DOHH2 (cell line): Measurements from ENCODE around the gene ZNF460.

ENCODE experiments used
- CTCF ChIP-seq: fragments of 200-600 bp; sonication (generic); IDR thresholded peaks from one replicate; pipeline ENCODE4 v1.5.1; 2014; ENCODE audit warnings: antibody characterized with exemption, mild to moderate bottlenecking, low read depth, low read length; ENCODE audit not compliant: poor library complexity, severe bottlenecking
- EZH2phosphoT487 ChIP-seq: fragments of 200-600 bp; sonication (generic); IDR thresholded peaks from 2 replicates; pipeline ENCODE4 v1.6.1; 2017; ENCODE audit warnings: borderline replicate concordance, mild to moderate bottlenecking, antibody characterized with exemption, low read length, moderate library complexity, mixed read lengths

- no peak for TF ChIP-seq EZH2phosphoT487
- TF ChIP-seq CTCF, result no peak
Measured at GRCh38 chr19:57249329-57249728, 31.0 kb upstream of the ZNF460 start.
